Uterus (tissue), 2 donors: Measurements from ENCODE around the gene TBXA2R.

Experiments used
- POLR2A ChIP-seq, 2 donors: fragments of 450-650 bp; IDR thresholded peaks; one replicate each; pipeline ENCODE4 v1.6.1; 2016; ENCODE audit warnings: antibody characterized with exemption in 2 of 2, mild to moderate bottlenecking in 1 of 2, moderate library complexity in 1 of 2
- TF ChIP-seq, protein P1 (sequence below), 4 experiments: fragments of 200-600 bp in 2 of 4; fragments of 450-650 bp in 2 of 4; sonication (generic) in 2 of 4; IDR thresholded peaks; one replicate each; pipeline ENCODE4 v1.5.1; 2016 to 2019; ENCODE audit warnings: antibody characterized with exemption in 4 of 4, mild to moderate bottlenecking in 2 of 4, moderate library complexity in 1 of 4

DNA sequence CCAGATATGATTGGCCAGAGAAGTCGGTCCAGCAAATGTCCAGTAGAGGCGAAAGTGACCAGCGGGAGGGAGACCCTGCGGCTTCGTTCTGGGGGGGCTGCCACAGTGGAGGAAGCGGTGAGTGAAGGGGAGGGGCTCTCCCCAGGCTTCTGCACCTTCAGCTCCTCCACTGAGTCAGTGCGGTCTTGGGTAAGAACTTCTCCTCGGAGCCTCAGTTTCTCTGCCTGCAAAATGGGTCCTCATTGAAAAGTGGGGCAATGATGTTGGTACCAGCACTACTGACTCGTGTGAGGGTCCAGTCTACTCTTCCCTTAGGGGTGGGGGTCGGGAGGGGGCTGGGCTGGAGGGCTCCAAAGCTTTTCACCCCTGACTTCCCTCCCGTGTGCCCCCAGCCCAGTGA, 17.2 kb downstream of the TBXA2R start:
- TF ChIP-seq, protein P1, sequence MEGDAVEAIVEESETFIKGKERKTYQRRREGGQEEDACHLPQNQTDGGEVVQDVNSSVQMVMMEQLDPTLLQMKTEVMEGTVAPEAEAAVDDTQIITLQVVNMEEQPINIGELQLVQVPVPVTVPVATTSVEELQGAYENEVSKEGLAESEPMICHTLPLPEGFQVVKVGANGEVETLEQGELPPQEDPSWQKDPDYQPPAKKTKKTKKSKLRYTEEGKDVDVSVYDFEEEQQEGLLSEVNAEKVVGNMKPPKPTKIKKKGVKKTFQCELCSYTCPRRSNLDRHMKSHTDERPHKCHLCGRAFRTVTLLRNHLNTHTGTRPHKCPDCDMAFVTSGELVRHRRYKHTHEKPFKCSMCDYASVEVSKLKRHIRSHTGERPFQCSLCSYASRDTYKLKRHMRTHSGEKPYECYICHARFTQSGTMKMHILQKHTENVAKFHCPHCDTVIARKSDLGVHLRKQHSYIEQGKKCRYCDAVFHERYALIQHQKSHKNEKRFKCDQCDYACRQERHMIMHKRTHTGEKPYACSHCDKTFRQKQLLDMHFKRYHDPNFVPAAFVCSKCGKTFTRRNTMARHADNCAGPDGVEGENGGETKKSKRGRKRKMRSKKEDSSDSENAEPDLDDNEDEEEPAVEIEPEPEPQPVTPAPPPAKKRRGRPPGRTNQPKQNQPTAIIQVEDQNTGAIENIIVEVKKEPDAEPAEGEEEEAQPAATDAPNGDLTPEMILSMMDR (IDR thresholded peaks at IDR 0.05): no peak
- no peak for TF ChIP-seq POLR2A (IDR thresholded peaks at IDR 0.05)
